ENCODE results near the gene CHGA. TPM values are rescaled to one million over a fixed set of nuclear protein-coding genes. Genes with fewer than 3 reads are reported as not detected.

CHGA gene
- total and polyA plus RNA-seq, 2 of the 13 experiments (the other 11 are each of a cell fraction or from before 2014, with no cell fraction given): not detected

DNA sequence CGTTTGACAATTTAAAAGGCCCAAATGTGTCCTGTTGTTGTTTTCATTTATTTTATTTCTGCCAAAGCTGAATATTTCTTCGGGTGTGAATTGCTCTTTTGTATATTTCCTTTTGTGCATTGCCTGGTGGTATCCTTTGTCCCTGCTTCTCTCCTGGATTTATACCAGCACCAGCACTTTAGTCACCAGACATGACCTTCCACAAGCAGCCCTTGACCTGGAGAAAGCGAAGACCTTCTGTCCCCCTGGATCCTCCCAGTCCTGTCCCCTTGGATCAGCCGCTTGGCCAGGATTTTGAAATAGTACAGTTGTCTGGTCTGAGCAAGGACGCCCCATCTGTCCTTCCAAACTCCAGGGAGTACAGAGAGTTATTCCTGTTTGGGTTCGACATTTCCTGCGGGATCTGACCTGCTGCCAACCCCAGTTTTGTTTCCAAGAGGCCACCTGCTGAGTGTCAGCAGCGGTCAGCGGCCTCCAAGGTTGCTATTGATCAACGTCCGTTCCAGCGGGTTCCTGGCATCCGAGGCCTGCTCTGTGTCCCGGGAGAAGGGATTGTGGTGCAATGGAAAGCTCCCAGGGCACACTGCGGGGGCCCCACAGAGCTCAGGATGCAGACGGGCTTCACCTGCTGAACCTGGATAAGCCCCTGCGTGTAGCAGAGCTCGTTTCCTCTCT lies 45.1 kb upstream of the CHGA start (continued):
- TF ChIP-seq FOXO1 (CRISPR knock-in tag; IDR thresholded peaks at IDR 0.05) (peak; percentile 54; the same call in 1 of the 2 replicates), ZSCAN21 (CRISPR knock-in tag; IDR thresholded peaks at IDR 0.05; ENCODE audit: borderline replicate concordance) (peak; percentile 61; the same call in 1 of the 2 replicates), KMT2B (CRISPR knock-in tag; IDR thresholded peaks at IDR 0.05) (0 out of 2 replicates have a peak, but pooled peaks have one; percentile 24), ZNF777 (CRISPR knock-in tag; IDR thresholded peaks at IDR 0.05) (no peak), FOXK2 (IDR thresholded peaks at IDR 0.05) (no peak), ZNF605 (CRISPR knock-in tag; IDR thresholded peaks at IDR 0.05) (no peak), IKZF1 (IDR thresholded peaks at IDR 0.05) (no peak), ATRX (CRISPR knock-in tag; IDR thresholded peaks at IDR 0.05; ENCODE audit: borderline replicate concordance) (no peak), ATF1 (CRISPR knock-in tag; IDR thresholded peaks at IDR 0.05) (no peak), KLF6 (CRISPR knock-in tag; IDR thresholded peaks at IDR 0.05) (no peak), NFYB (CRISPR knock-in tag; IDR thresholded peaks at IDR 0.05) (no peak), TARDBP (CRISPR knock-in tag; IDR thresholded peaks at IDR 0.05) (no peak), NFIC (IDR thresholded peaks at IDR 0.05; ENCODE audit: low read length) (no peak), ZNF282 (IDR thresholded peaks at IDR 0.05; ENCODE audit: partially characterized antibody) (no peak), BCL6 (CRISPR knock-in tag; IDR thresholded peaks at IDR 0.05) (peak; percentile 61), HCFC1 (IDR thresholded peaks at IDR 0.05; ENCODE audit: low read depth, low read length) (no peak), DMAP1 (CRISPR knock-in tag; IDR thresholded peaks at IDR 0.05) (no peak), SMAD3 (CRISPR knock-in tag; IDR thresholded peaks at IDR 0.05) (no peak; the same call in 1 of the 2 replicates), ZNF331 (CRISPR knock-in tag; IDR thresholded peaks at IDR 0.05) (0 out of 2 replicates have a peak, but pooled peaks have one; percentile 38), ZNF772 (CRISPR knock-in tag; IDR thresholded peaks at IDR 0.05) (no peak), CEBPG (CRISPR knock-in tag; IDR thresholded peaks at IDR 0.05) (peak; percentile 57)
- TF ChIP-seq, protein P1, sequence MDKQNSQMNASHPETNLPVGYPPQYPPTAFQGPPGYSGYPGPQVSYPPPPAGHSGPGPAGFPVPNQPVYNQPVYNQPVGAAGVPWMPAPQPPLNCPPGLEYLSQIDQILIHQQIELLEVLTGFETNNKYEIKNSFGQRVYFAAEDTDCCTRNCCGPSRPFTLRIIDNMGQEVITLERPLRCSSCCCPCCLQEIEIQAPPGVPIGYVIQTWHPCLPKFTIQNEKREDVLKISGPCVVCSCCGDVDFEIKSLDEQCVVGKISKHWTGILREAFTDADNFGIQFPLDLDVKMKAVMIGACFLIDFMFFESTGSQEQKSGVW (CRISPR knock-in tag; IDR thresholded peaks at IDR 0.05; ENCODE audit: borderline replicate concordance): no peak
- TF ChIP-seq, protein P2, sequence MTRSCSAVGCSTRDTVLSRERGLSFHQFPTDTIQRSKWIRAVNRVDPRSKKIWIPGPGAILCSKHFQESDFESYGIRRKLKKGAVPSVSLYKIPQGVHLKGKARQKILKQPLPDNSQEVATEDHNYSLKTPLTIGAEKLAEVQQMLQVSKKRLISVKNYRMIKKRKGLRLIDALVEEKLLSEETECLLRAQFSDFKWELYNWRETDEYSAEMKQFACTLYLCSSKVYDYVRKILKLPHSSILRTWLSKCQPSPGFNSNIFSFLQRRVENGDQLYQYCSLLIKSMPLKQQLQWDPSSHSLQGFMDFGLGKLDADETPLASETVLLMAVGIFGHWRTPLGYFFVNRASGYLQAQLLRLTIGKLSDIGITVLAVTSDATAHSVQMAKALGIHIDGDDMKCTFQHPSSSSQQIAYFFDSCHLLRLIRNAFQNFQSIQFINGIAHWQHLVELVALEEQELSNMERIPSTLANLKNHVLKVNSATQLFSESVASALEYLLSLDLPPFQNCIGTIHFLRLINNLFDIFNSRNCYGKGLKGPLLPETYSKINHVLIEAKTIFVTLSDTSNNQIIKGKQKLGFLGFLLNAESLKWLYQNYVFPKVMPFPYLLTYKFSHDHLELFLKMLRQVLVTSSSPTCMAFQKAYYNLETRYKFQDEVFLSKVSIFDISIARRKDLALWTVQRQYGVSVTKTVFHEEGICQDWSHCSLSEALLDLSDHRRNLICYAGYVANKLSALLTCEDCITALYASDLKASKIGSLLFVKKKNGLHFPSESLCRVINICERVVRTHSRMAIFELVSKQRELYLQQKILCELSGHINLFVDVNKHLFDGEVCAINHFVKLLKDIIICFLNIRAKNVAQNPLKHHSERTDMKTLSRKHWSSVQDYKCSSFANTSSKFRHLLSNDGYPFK (CRISPR knock-in tag; IDR thresholded peaks at IDR 0.05; ENCODE audit: borderline replicate concordance): 0 out of 2 replicates have a peak, but pooled peaks have one; percentile 30
- TF ChIP-seq, protein P3, sequence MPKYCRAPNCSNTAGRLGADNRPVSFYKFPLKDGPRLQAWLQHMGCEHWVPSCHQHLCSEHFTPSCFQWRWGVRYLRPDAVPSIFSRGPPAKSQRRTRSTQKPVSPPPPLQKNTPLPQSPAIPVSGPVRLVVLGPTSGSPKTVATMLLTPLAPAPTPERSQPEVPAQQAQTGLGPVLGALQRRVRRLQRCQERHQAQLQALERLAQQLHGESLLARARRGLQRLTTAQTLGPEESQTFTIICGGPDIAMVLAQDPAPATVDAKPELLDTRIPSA (CRISPR knock-in tag; IDR thresholded peaks at IDR 0.05; ENCODE audit: borderline replicate concordance): no peak
